ENCODE results near the gene SHC2.
"Not testable (repeated sequence)": the region's sequence is repeated elsewhere in the genome, so short reads cannot be mapped to it uniquely, and the experiment has no call there.

SHC2 gene

DNA sequence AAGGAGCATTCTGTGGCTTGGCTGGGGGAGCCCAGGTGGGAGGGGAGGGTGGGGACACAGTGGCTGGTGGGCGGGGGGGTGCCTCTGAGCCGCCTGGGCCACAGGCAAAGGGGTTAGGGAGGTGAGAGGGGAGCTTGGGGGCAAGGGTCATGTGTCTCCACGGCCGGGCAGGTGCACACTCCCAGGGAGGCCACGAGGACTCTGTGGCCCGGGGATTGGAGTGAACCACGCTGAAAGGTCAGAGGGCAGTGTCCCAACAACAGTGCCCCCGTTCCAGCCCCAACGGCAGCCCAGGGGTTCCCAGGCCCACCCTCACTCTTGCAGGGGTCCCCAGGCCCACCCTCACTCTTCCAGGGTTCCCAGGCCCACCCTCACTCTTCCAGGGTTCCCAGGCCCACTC is 61.5 kb downstream of the SHC2 start:
- TF ChIP-seq, protein P1, sequence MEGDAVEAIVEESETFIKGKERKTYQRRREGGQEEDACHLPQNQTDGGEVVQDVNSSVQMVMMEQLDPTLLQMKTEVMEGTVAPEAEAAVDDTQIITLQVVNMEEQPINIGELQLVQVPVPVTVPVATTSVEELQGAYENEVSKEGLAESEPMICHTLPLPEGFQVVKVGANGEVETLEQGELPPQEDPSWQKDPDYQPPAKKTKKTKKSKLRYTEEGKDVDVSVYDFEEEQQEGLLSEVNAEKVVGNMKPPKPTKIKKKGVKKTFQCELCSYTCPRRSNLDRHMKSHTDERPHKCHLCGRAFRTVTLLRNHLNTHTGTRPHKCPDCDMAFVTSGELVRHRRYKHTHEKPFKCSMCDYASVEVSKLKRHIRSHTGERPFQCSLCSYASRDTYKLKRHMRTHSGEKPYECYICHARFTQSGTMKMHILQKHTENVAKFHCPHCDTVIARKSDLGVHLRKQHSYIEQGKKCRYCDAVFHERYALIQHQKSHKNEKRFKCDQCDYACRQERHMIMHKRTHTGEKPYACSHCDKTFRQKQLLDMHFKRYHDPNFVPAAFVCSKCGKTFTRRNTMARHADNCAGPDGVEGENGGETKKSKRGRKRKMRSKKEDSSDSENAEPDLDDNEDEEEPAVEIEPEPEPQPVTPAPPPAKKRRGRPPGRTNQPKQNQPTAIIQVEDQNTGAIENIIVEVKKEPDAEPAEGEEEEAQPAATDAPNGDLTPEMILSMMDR (IDR thresholded peaks at IDR 0.05; ENCODE audit: low read length, missing control alignments), result no peak
- H3K4me3 ChIP-seq (replicated peaks; ENCODE audit: low read depth, low read length), result no peak overlapping the region
- no peak for DNase-seq (ENCODE audit: low read depth)

DNA sequence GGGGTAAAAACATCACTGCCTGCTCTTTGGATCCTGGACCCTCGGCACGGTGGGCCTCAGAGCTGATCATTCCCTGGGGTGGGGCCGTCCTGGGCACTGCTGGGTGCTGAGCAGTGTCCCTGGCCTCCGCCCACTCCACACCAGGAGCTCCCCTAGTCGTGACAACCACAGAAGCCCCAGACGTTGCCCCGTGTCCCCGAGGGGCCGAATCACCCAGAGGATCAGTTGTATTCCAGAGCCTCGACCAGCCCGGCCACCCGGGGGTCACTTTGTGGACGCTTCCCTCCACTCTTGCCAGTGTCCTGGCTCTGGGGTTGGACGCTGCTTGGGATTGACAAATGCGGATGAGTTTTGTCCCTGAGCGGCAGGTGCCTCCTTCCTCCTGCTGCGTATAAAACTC is 62.1 kb downstream of the SHC2 start:
- TF ChIP-seq, protein P1 (IDR thresholded peaks at IDR 0.05; ENCODE audit: low read length, missing control alignments), result no peak
- H3K4me3 ChIP-seq (replicated peaks; ENCODE audit: low read depth, low read length), result no peak overlapping the region
- DNase-seq (ENCODE audit: low read depth), result no peak

DNA sequence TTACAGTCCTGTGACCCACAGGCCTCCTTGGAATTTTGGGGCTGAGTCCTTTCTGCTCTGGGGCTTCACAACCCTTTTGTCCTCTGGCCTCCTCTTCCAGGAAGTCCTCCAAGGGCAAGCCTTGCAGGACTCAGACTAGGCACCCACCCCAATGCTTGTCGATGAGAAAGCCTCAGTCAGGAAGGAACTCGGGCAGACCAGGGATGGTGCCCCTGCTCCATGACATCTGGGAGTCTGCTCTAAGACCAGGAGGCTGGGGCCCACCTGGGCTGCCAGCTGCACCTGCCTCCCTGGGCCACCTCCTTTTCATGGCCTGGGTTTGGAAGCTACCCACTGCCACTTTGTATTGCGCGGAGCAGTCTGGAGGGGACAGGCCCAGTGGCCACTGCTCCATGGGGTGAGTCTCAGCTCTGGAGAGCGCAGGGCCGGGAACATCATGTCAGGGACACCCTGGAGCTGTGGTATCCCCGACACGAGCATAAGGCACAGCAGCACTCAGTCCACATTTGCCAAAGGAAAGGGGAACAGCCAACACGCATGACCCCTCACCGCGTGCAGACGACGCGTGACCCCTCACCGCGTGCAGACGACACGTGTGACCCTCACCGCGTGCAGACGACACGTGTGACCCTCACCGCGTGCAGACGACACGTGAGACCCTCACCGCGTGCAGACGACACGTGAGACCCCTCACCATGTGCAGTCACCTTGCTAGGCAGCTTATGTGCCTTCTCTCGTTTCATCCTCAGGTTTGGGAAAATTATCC is 62.7 kb downstream of the SHC2 start:
- TF ChIP-seq, protein P1 (IDR thresholded peaks at IDR 0.05; ENCODE audit: low read length, missing control alignments), result no peak
- no peak for DNase-seq (ENCODE audit: low read depth)
- no peak overlapping the region for H3K4me3 ChIP-seq (replicated peaks; ENCODE audit: low read depth, low read length)

DNA sequence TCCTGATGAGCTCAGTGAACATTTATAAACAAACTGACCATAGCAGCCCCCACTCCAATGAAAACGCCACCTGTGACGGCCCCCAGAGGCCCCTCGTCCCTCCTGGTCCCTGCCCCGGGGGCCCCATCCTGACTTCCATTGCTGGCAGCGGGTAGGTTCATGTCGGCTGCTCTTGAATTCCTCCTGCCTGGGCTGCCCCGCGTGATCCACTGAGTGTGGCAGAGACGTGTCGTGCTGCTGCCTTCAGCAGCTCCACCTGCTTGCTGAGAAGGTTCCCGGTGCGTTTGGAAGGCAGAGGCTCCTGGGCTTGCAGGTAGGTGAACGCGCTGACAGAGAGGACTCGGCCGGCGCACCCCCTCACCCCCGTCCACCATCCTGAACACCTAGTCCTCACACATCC is 63.5 kb downstream of the SHC2 start:
- TF ChIP-seq, protein P1 (IDR thresholded peaks at IDR 0.05; ENCODE audit: low read length, missing control alignments), result no peak

DNA sequence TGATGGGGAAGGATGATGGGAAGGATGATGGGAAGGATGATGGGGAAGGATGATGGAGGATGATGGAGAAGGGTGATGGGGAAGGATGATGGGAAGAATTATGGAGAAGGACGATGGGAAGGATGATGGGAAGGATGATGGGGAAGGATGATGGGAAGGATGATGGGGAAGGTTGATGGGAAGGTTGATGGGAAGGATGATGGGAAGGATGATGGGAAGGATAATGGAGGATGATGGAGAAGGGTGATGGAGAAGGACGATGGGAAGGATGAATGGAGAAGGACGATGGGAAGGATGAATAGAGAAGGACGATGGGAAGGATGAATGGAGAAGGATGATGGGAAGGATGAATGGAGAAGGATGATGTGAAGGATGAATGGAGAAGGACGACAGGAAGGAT is 65.4 kb downstream of the SHC2 start:
- DNase-seq (ENCODE audit: low read depth), result no peak
- no peak overlapping the region for H3K4me3 ChIP-seq (replicated peaks; ENCODE audit: low read depth, low read length)
- TF ChIP-seq, protein P1 (IDR thresholded peaks at IDR 0.05; ENCODE audit: low read length, missing control alignments), result no peak

More for the DNA sequence above, 63.5 kb downstream of the SHC2 start:
- no peak overlapping the region for H3K4me3 ChIP-seq (replicated peaks; ENCODE audit: low read depth, low read length)
- no peak for DNase-seq (ENCODE audit: low read depth)

DNA sequence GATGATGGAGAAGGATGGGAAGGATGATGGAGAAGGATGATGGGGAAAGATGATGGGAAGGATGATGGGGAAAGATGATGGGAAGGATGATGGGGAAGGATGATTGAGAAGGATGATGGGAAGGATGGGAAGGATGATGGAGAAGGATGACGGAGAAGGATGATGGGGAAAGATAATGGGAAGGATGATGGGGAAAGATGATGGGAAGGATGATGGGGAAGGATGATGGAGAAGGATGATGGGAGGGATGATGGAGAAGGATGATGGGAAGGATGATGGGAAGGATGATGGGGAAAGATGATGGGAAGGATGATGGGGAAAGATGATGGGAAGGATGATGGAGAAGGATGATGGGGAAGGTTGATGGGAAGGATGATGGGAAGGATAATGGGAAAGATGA is 66.0 kb downstream of the SHC2 start:
- not testable (repeated sequence) for H3K4me3 ChIP-seq (replicated peaks; ENCODE audit: low read depth, low read length); DNase-seq (ENCODE audit: low read depth)

DNA sequence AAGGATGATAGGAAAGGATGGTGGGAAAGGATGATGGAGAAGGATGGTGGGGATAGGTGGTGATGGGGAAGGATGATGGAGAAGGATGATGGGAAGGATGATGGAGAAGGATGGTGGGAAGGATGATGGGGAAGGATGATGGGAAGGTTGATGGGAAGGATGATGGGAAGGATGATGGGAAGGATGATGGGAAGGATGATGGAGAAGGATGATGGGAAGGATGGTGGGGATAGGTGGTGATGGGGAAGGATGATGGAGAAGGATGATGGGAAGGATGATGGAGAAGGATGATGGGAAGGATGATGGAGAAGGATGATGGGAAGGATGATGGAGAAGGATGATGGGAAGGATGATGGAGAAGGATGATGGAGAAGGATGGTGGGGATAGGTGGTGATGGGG is 67.3 kb downstream of the SHC2 start:
- H3K4me3 ChIP-seq (replicated peaks; ENCODE audit: low read depth, low read length); DNase-seq (ENCODE audit: low read depth): not testable (repeated sequence)

DNA sequence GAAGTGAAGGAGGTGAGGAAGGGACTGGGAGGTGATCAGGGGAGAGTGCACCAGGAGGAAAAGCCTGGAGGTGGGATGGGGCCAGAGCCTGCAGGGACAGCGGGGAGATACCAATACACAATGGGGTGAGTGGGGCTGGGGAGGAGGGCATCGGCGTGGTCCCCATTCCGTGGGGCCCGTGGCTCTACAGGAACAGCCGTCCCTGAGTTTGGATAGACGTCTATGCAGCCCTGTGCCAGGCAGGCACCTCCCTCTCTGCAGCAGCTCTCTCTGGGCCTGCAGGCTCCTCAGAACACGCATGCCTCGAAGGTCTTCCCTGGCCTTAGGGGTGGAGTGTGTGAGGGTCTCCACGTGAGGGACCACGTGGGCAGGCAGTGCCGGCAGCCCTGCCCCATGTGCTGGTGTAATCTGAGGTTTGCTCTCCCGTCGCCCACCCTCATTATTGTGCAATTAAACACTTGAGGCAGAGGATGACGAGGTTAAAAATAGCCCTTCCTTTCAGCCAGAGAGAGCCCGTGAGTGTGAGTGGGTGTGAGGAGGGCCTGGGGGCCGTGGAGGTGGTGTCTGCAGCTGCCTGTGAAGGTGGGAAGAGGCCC is 68.4 kb downstream of the SHC2 start:
- TF ChIP-seq, protein P1 (IDR thresholded peaks at IDR 0.05; ENCODE audit: low read length, missing control alignments), result no peak
- DNase-seq (ENCODE audit: low read depth), result no peak
- no peak overlapping the region for H3K4me3 ChIP-seq (replicated peaks; ENCODE audit: low read depth, low read length)

All from fibroblast of pulmonary artery (primary cell).